HG03139 (cell line): ENCODE measurements around the gene TCEAL9.
A peak's percentile ranks its signal among the peaks of the same experiment; 100 is the strongest.
"Not testable (repeated sequence)": the region's sequence is repeated elsewhere in the genome, so short reads cannot be mapped to it uniquely, and the experiment has no call there.

Experiments
- ATAC-seq: cut with Tn5 transposase; IDR thresholded peaks from one replicate; pipeline ENCODE4 v1.9.1; 2021; ENCODE audit not compliant: unreplicated experiment

Gene TCEAL9, protein sequence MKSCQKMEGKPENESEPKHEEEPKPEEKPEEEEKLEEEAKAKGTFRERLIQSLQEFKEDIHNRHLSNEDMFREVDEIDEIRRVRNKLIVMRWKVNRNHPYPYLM

DNA sequence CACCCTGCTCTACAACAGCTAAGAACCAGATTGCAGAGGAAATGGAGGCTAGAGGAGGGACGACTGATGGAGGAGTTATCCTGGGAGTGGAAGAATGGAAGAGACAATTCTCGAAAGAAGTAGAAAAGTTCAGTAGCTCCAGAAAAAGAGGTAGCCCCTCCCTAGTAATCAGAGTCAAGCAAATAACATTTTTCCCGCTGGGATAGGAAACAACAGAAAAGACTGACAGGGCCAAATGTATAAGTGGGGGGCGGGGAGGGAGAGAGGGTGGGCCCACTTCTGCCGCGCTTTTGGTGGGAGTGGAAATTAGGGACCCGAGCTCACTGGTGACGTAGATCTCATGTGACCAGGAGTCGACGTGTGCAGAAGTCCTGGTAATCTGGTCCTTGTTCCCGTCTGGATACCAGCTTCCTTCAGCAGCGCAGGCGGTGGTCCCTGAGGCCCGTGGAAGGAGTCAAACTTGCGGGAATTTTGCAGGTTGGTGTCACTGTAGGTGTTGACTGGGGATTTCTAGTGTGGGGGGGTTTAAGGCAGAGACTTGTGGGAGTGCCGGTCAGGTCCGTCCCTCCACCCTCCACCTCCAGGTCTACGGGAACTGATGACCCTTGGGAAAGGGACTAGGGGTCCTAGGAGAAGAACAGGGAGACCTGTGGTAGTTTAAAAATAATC lies at the start of gene TCEAL9:
Gene TCEAL9, plus strand, starts transcription at position 377 of the 669 bp plus-strand sequence. CDS start 1,179 bp downstream, outside the sequence.
- no peak for ATAC-seq

DNA sequence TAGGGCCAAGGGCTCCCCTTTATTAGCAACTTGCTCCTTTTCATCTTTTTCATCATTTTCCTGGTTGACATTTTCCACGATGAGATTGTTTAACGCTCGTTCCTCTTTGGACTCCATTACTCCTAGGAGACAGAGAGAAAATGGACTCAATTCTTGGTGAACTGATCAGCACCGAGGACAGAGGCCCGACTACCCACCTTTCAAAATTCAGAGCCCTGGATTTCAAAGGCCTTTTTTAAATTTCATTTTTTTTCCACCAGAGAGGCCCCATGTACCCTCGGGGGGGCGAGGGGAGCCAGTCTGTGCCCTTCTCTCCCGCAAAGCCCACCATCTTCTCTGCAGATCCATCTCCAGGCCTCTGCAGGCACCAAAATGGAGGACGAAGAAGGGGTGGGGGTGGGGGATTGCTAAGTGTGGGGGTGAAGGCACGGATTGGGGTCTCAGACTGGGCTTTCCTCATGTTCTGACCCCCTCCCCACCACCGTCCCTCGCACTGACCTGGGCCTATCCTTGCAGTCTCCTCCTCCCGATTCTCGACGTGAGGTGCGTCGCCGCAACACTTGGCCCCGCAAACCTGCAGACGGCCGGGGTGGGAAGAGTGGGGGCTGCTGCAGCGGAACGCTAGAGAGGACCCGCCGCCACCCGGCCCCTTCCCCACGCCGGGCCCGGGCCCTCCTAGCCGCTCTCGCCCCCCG lies 46.3 kb upstream of the TCEAL9 start:
- no peak for ATAC-seq

DNA sequence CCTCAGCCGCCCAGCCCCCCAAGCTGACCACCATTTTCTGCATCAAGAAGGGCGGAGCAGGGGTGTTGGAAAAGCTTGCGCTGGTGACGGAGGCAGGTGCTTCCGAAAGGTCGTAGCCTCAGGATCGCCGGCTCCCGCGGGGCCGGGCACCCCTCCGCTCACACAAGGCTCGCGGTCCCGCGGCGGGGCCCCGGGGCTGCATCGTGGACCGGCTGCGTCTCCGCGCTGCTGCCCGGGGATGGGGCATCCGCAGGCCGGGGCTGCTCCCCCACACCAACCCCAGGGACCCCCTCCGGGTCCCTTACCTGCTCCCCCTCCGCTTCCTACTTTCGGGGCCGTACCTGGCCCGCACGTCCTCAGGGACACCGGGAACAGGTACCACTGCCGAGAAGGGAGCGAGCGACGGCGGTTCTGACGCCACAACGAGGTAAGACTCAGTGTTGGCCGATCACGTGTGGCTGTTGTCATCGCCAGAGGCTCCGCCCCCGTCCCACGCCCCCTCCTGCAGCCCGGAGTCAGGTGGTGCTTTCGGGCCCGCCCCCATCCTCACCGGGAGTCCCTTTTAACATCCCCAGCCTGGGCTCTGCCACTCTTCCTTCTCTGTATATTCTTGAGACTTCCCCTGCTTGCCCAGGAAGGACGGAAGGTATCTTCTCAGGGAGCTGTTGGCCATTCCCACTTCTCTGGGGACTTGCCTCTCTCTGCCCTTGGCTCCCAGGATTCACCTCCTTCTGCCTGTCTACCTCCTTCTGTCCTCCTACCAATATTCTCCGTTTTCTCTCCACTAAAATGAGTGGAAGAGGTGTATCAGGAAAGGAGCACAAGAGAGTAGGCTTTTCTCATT lies 45.5 kb upstream of the TCEAL9 start, which contains the start of gene BEX2:
Gene BEX2, minus strand, starts transcription at position 436 of the 844 bp plus-strand sequence. CDS start 1,014 bp downstream, outside the sequence.
- peak; percentile 85 for ATAC-seq

GRCh38 chrX:103311399-103311780 lies 44.9 kb upstream of the TCEAL9 start:
- no peak for ATAC-seq

- ATAC-seq = no peak
Measured at GRCh38 chrX:103329991-103330390, 26.3 kb upstream of the TCEAL9 start, which contains the start of gene TCEAL7. TCEAL7 (plus strand) TSS chrX:103330239; CDS start chrX:103331404, 1,165 bp downstream.

- ATAC-seq = no peak
Measured at GRCh38 chrX:103330681-103331288, 25.5 kb upstream of the TCEAL9 start.

- no peak for ATAC-seq
Measured at GRCh38 chrX:103338663-103339062, 17.6 kb upstream of the TCEAL9 start.

- ATAC-seq = no peak
Measured at GRCh38 chrX:103343105-103343504, 13.2 kb upstream of the TCEAL9 start.

- no peak for ATAC-seq
Measured at GRCh38 chrX:103344606-103345005, 11.7 kb upstream of the TCEAL9 start.

- ATAC-seq = no peak
Measured at GRCh38 chrX:103347682-103348397, 8.5 kb upstream of the TCEAL9 start.

GRCh38 chrX:103356858-103357257 lies 552 bp downstream of the TCEAL9 start:
- ATAC-seq = no peak

- no peak for ATAC-seq
Measured at GRCh38 chrX:103357871-103358270, 1.6 kb downstream of the TCEAL9 start.

DNA sequence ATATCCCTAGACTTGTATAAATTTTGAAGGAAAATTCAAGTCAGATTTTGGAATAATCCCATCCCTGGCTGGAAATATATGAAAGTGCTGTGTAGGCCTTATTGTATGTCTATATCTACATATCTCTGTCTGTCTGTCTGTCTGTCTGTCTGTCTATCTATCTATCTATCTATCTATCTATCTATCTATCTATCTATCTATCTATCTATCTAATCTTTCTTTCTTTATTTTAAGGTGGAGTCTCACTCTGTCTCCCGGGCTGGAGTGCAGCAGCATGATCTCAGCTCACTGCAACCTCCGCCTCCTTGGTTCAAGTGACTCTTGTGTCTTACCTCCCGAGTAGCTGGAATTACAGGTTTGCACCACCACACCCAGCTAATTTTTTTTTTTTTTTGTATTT lies 3.3 kb downstream of the TCEAL9 start:
- not testable (repeated sequence) for ATAC-seq

- no peak for ATAC-seq
Measured at GRCh38 chrX:103360092-103360491, 3.8 kb downstream of the TCEAL9 start.

GRCh38 chrX:103360916-103361315 lies 4.6 kb downstream of the TCEAL9 start:
- no peak for ATAC-seq

GRCh38 chrX:103361798-103362197 lies 5.5 kb downstream of the TCEAL9 start:
- ATAC-seq = no peak

- ATAC-seq = no peak
Measured at GRCh38 chrX:103362474-103362873, 6.2 kb downstream of the TCEAL9 start.

- ATAC-seq = no peak
Measured at GRCh38 chrX:103363046-103363445, 6.7 kb downstream of the TCEAL9 start.

GRCh38 chrX:103367502-103367901 lies 11.2 kb downstream of the TCEAL9 start:
- no peak for ATAC-seq

DNA sequence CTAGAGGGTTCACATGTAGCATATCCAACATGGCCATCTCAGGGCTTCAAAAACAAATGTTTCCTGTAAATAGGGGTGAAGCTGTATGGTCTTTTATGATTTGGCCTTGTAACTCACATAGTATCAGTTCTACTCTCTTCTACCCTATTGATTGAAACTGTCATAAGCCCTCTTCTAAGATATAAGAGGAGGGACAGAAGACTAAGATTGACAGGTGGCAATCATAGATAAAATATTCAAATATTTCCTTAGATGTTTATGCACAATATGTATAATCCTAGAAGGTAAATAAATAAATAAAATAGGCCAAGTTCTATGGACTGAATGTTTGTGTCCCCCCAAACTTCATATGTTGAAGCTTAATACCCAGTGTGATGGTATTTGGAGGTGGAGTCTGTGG lies 13.2 kb downstream of the TCEAL9 start:
- ATAC-seq = no peak
